ENCODE results near the gene ZNF512B.

- TF ChIP-seq CTCF (IDR thresholded peaks at IDR 0.05; ENCODE audit: low read depth, low read length) (no peak), EZH2phosphoT487 (IDR thresholded peaks at IDR 0.05; ENCODE audit: low read depth) (no peak)
Observed at GRCh38 chr20:64010711-64011237, 41.0 kb upstream of the ZNF512B start.

Measured in OCI-LY3 (cell line).